ENCODE measurements around the gene CAPN15. TPM values are rescaled to one million over a fixed set of nuclear protein-coding genes. Genes with fewer than 3 reads are reported as not detected.

Gene CAPN15
- total RNA-seq, 2 experiments from 2014 or later = 76.4 to 81.2 TPM

DNA sequence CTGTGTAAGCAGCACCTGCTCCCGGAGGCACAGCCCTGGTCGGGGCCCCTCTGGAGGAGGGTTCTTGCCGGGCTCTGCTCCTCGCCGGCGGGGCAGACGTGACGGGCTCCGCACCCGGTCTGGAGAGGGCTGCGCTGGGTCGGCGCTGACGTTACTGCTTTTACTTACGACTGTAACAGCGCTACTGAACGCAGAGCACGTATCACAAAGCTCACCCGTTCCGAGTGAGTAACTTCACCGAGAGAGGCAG, 61.1 kb downstream of the CAPN15 start:
- H3K4me1 Mint-ChIP-seq (ENCODE audit: low read depth) = peaks cover 21% of the 10 kb centered on the region
- peak; percentile 14 for ATAC-seq
- peak overlapping the region; percentile 98 for H3K27ac Mint-ChIP-seq
- TF ChIP-seq, protein P1, sequence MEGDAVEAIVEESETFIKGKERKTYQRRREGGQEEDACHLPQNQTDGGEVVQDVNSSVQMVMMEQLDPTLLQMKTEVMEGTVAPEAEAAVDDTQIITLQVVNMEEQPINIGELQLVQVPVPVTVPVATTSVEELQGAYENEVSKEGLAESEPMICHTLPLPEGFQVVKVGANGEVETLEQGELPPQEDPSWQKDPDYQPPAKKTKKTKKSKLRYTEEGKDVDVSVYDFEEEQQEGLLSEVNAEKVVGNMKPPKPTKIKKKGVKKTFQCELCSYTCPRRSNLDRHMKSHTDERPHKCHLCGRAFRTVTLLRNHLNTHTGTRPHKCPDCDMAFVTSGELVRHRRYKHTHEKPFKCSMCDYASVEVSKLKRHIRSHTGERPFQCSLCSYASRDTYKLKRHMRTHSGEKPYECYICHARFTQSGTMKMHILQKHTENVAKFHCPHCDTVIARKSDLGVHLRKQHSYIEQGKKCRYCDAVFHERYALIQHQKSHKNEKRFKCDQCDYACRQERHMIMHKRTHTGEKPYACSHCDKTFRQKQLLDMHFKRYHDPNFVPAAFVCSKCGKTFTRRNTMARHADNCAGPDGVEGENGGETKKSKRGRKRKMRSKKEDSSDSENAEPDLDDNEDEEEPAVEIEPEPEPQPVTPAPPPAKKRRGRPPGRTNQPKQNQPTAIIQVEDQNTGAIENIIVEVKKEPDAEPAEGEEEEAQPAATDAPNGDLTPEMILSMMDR (IDR thresholded peaks at IDR 0.05) = no peak
- DNase-seq = peak; percentile 79
- peaks cover 13% of the 10 kb centered on the region for H3K36me3 Mint-ChIP-seq (ENCODE audit: low read depth)
- H3K4me3 Mint-ChIP-seq = peak overlapping the region; percentile 83
- H3K27me3 Mint-ChIP-seq = no peaks in the 10 kb centered on the region
- intact Hi-C loops (cut with micrococcal nuclease) = loop anchor here (10.0 kb wide), 1 partner anchor 76 kb away; the partner anchor contains the start of gene RHOT2
- CTCF ChIA-PET = interaction anchor here (1.4 to 1.8 kb wide), 2 partner anchors 12 to 17 kb away, joined by 3 to 5 read pairs; no protein-coding TSS in a partner anchor
- POLR2A ChIA-PET = interaction anchor here (0.7 to 1.9 kb wide), 13 partner anchors 9 to 108 kb away, joined by 3 to 8 read pairs (median 4); partner anchors contain the start of genes METTL26, PIGQ and RHOT2
- H3K9me3 Mint-ChIP-seq = no peaks in the 10 kb centered on the region

DNA sequence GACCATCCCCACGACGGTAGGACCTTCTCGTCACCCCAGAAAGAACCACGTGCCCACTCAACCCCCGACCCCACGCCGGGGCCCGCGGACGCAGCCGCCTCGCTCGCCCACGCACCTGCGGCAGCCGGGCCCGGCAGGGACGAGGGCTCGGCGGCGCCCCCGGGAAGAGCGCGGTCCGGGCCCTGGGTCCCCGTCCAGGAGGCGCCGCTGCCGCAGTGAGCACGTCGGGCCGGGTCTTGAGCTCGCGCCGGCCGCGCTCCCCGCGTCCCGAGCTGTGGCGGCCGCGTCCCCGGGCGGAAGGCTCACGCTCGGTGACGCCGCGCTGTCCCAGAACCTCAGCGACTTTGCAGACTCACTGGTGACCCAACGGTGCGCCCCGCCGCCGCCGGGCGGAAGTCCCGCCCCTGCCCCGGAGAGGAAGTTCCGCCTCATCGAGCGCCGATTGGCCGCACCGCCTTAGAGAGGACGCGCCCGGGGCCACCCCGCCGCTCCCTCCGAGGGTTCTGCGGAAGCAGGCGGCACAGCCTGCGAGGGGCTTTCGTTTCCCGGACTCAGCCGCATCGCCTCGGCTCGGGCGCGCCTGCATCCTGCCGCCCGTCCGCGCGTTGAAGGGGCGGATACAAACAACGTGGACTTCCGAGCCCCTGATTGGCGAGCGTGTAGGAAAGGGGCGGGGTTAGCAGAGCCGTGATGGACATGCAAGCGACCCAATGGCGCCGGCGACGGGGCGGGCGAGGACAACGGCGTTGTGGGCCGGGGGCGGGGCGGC, 61.6 kb downstream of the CAPN15 start:
- H3K4me1 Mint-ChIP-seq (ENCODE audit: low read depth) = peaks cover 22% of the 10 kb centered on the region
- CTCF ChIA-PET = interaction anchor here (1.4 to 1.8 kb wide), 2 partner anchors 12 to 17 kb away, joined by 3 to 5 read pairs; no protein-coding TSS in a partner anchor
- H3K27ac Mint-ChIP-seq = peak overlapping the region; percentile 98
- no peaks in the 10 kb centered on the region for H3K9me3 Mint-ChIP-seq
- peak; percentile 98 for DNase-seq
- H3K27me3 Mint-ChIP-seq = no peaks in the 10 kb centered on the region
- H3K36me3 Mint-ChIP-seq (ENCODE audit: low read depth) = peaks cover 13% of the 10 kb centered on the region
- POLR2A ChIA-PET = interaction anchor here (0.6 to 1.9 kb wide), 13 partner anchors 10 to 164 kb away, joined by 3 to 8 read pairs (median 4); partner anchors contain the start of genes METTL26, PIGQ, RAB11FIP3 and RHOT2
- TF ChIP-seq, protein P1 (IDR thresholded peaks at IDR 0.05) = no peak
- intact Hi-C loops (cut with micrococcal nuclease) = loop anchor here (10.0 kb wide), 1 partner anchor 76 kb away; the partner anchor contains the start of gene RHOT2
- H3K4me3 Mint-ChIP-seq = peak overlapping the region; percentile 83
- peak; percentile 79 for ATAC-seq

DNA sequence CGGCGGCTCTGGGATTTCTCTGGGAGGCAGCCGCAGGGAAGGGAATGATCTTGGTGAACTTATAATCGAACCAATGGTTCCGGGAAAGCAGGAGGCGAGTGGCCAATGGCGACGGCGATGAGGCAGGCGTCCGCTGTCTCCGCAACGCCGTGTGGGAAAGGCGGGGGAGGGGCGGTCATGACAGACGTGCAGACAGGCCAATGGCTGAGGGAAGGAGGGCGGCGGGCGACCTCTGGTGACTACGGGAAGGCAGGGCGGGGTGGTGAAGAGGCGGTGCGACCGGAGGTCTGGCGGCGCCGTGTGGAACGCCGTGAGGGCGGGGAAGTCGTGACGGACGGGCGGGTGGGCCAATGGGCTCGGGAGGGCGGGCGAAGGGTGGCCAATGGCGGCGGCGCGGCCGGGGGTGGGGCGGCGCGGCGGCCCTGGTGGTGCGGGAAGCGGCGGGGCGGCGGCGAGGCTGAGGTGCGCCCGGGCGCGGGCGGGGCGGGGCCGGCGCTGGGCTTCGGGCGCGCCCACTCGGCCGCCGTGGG, 62.2 kb downstream of the CAPN15 start, which contains the start of gene RAB40C:
Gene RAB40C, plus strand, starts transcription at position 409 of the 530 bp plus-strand sequence. CDS start 226 bp downstream, outside the sequence.
- Mint-ChIP-seq H3K27me3 (no peaks in the 10 kb centered on the region), H3K9me3 (no peaks in the 10 kb centered on the region), H3K4me3 (peak within 1 kb of the TSS; percentile 83), H3K27ac (peak within 1 kb of the TSS; percentile 97), H3K36me3 (ENCODE audit: low read depth) (peaks cover 13% of the 10 kb centered on the region), H3K4me1 (ENCODE audit: low read depth) (peaks cover 22% of the 10 kb centered on the region)
- intact Hi-C loops (cut with micrococcal nuclease) = loop anchor here (10.0 kb wide), 1 partner anchor 75 kb away; the partner anchor contains the start of gene RHOT2
- TF ChIP-seq, protein P1 (IDR thresholded peaks at IDR 0.05) = no peak
- peak; percentile 99 for DNase-seq
- ATAC-seq = peak; percentile 89
- POLR2A ChIA-PET = interaction anchor here (1.5 kb wide), 1 partner anchor 47 kb away, joined by 5 read pairs; the partner anchor contains the start of gene METTL26
- CTCF ChIA-PET = no interaction called here

DNA sequence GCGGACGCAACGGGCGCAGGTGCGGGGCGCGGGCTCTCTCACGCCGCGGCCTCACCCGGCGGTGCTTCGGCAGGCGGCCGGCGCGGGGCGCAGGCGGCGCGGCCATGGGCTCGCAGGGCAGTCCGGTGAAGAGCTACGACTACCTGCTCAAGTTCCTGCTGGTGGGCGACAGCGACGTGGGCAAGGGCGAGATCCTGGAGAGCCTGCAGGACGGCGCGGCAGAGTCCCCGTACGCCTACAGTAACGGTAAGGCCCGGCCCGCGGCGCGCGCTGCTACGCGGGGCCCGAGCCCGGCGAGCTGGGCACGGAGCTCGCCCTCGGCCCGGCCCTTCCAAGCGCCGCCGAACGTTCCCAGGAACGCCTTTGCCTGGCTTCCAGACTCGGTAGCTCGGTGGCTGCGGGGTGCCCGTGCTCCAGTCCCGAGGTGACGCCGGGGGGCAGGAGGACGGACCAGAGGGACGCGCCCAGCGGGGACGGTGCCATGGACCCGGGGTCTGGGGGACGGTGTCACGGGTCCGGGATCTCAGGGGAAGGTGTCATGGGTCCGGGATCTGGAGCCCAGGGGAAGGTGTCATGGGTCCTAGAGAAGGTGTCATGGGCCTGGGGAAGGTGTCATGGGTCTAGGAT, 62.8 kb downstream of the CAPN15 start:
- intact Hi-C loops (cut with micrococcal nuclease) = no loop called here
- TF ChIP-seq, protein P1 (IDR thresholded peaks at IDR 0.05) = no peak
- Mint-ChIP-seq H3K36me3 (ENCODE audit: low read depth) (peaks cover 13% of the 10 kb centered on the region), H3K4me1 (ENCODE audit: low read depth) (peaks cover 22% of the 10 kb centered on the region), H3K4me3 (peak overlapping the region; percentile 83), H3K27ac (peak overlapping the region; percentile 63), H3K9me3 (no peaks in the 10 kb centered on the region), H3K27me3 (no peaks in the 10 kb centered on the region)
- ChIA-PET CTCF (no interaction called here), POLR2A (interaction anchor here (0.8 to 1.5 kb wide), 2 partner anchors 20 to 46 kb away, joined by 3 to 5 read pairs; partner anchors contain the start of gene METTL26)
- no peak for ATAC-seq
- DNase-seq = peak; percentile 36
